Activated CD8-positive, alpha-beta memory T cell treated with anti-CD3 and anti-CD28 coated beads for 48 hours (primary cell): ENCODE measurements around the gene AADACL3.
"Not testable (repeated sequence)": the region's sequence is repeated elsewhere in the genome, so short reads cannot be mapped to it uniquely, and the experiment has no call there.

Experiments used
- DNase-seq, 3 experiments: peaks; one replicate each; pipeline ENCODE4 v3.0.0-alpha.2; 2020; ENCODE audit warnings: low read depth in 2 of 3, low spot score in 2 of 3

AADACL3 gene

GRCh38 chr1:12713651-12714050 is 2.3 kb upstream of the AADACL3 start:
- not testable (repeated sequence) for DNase-seq

GRCh38 chr1:12714710-12715475 is 1.0 kb upstream of the AADACL3 start:
- no peak for DNase-seq

GRCh38 chr1:12717301-12717838 is 1.5 kb downstream of the AADACL3 start:
- no peak for DNase-seq

GRCh38 chr1:12722626-12723025 is 6.7 kb downstream of the AADACL3 start:
- DNase-seq = no peak

- DNase-seq = no peak
Observed at GRCh38 chr1:12728391-12728790, 12.5 kb downstream of the AADACL3 start.

- no peak for DNase-seq
Observed at GRCh38 chr1:12730156-12730555, 14.2 kb downstream of the AADACL3 start.

- DNase-seq = not testable (repeated sequence)
Observed at GRCh38 chr1:12731084-12731483, 15.2 kb downstream of the AADACL3 start.

GRCh38 chr1:12734651-12735050 is 18.7 kb downstream of the AADACL3 start:
- DNase-seq = no peak

- DNase-seq = no peak
Observed at GRCh38 chr1:12738934-12739333, 23.0 kb downstream of the AADACL3 start.

- no peak for DNase-seq
Observed at GRCh38 chr1:12739613-12740012, 23.7 kb downstream of the AADACL3 start.

GRCh38 chr1:12741946-12742345 is 26.0 kb downstream of the AADACL3 start:
- DNase-seq = no peak

GRCh38 chr1:12745126-12745991 is 29.4 kb downstream of the AADACL3 start:
- DNase-seq = no peak

- no peak for DNase-seq
Observed at GRCh38 chr1:12745992-12746323, 30.0 kb downstream of the AADACL3 start, which contains the start of gene CFAP107. CFAP107 (plus strand) TSS chr1:12746200; CDS start chr1:12746431, 231 bp downstream.

- DNase-seq = no peak
Observed at GRCh38 chr1:12748778-12749355, 33.0 kb downstream of the AADACL3 start.

GRCh38 chr1:12754738-12755137 is 38.8 kb downstream of the AADACL3 start:
- no peak for DNase-seq

- no peak for DNase-seq
Observed at GRCh38 chr1:12756273-12756672, 40.4 kb downstream of the AADACL3 start.

- no peak for DNase-seq
Observed at GRCh38 chr1:12756768-12757413, 41.0 kb downstream of the AADACL3 start.

GRCh38 chr1:12757836-12758235 is 41.9 kb downstream of the AADACL3 start:
- no peak for DNase-seq

- DNase-seq = no peak
Observed at GRCh38 chr1:12760256-12760795, 44.4 kb downstream of the AADACL3 start.

GRCh38 chr1:12761781-12762180 is 45.9 kb downstream of the AADACL3 start:
- no peak for DNase-seq

GRCh38 chr1:12762766-12763165 is 46.9 kb downstream of the AADACL3 start:
- no peak for DNase-seq
